ENCODE data around the gene KLK12.
A peak's percentile ranks its signal among the peaks of the same experiment; 100 is the strongest.
"Not testable (repeated sequence)": the region's sequence is repeated elsewhere in the genome, so short reads cannot be mapped to it uniquely, and the experiment has no call there.

Gene KLK12

GRCh38 chr19:50984416-50984815 lies 50.4 kb downstream of the KLK12 start:
- CTCF ChIA-PET; H3K4me3 ChIP-seq (ENCODE audit: control insufficient read depth in 1 of 7, extremely low read depth in 1 of 7, insufficient read depth in 4 of 7, low read depth in 2 of 7, low read length in 6 of 7); H3K36me3 ChIP-seq (ENCODE audit: control insufficient read depth in 4 of 4, insufficient read depth in 4 of 4, low read length in 3 of 4); POLR2A ChIA-PET; H3K4me1 ChIP-seq (ENCODE audit: control extremely low read depth in 1 of 4, control insufficient read depth in 4 of 4, insufficient read depth in 4 of 4, low read length in 3 of 4); H3K27ac ChIP-seq (ENCODE audit: insufficient read depth in 1 of 2, low read depth in 1 of 2, low read length in 2 of 2, poor library complexity in 1 of 2, severe bottlenecking in 2 of 2); DNase-seq; H3K9me3 ChIP-seq (ENCODE audit: control extremely low read depth in 1 of 5, control insufficient read depth in 4 of 5, insufficient read depth in 2 of 5, low read depth in 1 of 5, low read length in 4 of 5): not testable (repeated sequence)
- peaks cover 5 to 78% (median 9%) of the 10 kb centered on the region in 5 experiments for H3K27me3 ChIP-seq (replicated peaks in 2 of 5; ENCODE audit: control insufficient read depth in 4 of 5, insufficient read depth in 5 of 5, low read length in 4 of 5)
- 86% methylated on average over 11 of the region's 14 CpGs for WGBS (ENCODE audit: insufficient coverage)

GRCh38 chr19:50983625-50984292 lies 51.0 kb downstream of the KLK12 start, which contains the start of gene KLK7:
Gene KLK7 (minus strand): TSS chr19:50983917. CDS start chr19:50982399, 1,518 bp downstream.
- no peaks in the 10 kb centered on the region for H3K4me1 ChIP-seq (ENCODE audit: control extremely low read depth in 1 of 4, control insufficient read depth in 4 of 4, insufficient read depth in 4 of 4, low read length in 3 of 4)
- no peaks in the 10 kb centered on the region for H3K9me3 ChIP-seq (ENCODE audit: control extremely low read depth in 1 of 5, control insufficient read depth in 4 of 5, insufficient read depth in 2 of 5, low read depth in 1 of 5, low read length in 4 of 5)
- peak in 1 of 3 donors; percentile 1 for DNase-seq
- no peaks in the 10 kb centered on the region for H3K36me3 ChIP-seq (ENCODE audit: control insufficient read depth in 4 of 4, insufficient read depth in 4 of 4, low read length in 3 of 4)
- no peak within 1 kb of the TSS for H3K27ac ChIP-seq (ENCODE audit: insufficient read depth in 1 of 2, low read depth in 1 of 2, low read length in 2 of 2, poor library complexity in 1 of 2, severe bottlenecking in 2 of 2)
- POLR2A ChIA-PET = no interaction called here
- peaks cover 5 to 81% (median 8%) of the 10 kb centered on the region in 5 experiments for H3K27me3 ChIP-seq (replicated peaks in 2 of 5; ENCODE audit: control insufficient read depth in 4 of 5, insufficient read depth in 5 of 5, low read length in 4 of 5)
- WGBS (ENCODE audit: insufficient coverage) = 24% methylated on average over 28 of the region's 28 CpGs
- CTCF ChIA-PET = no interaction called here
- H3K4me3 ChIP-seq (ENCODE audit: control insufficient read depth in 1 of 7, extremely low read depth in 1 of 7, insufficient read depth in 4 of 7, low read depth in 2 of 7, low read length in 6 of 7) = no peak within 1 kb of the TSS

GRCh38 chr19:50982186-50982585 lies 52.6 kb downstream of the KLK12 start:
- no peak for DNase-seq
- POLR2A ChIA-PET = no interaction called here
- no peaks in the 10 kb centered on the region for H3K4me1 ChIP-seq (ENCODE audit: control extremely low read depth in 1 of 4, control insufficient read depth in 4 of 4, insufficient read depth in 4 of 4, low read length in 3 of 4)
- no peak overlapping the region for H3K4me3 ChIP-seq (ENCODE audit: control insufficient read depth in 1 of 7, extremely low read depth in 1 of 7, insufficient read depth in 4 of 7, low read depth in 2 of 7, low read length in 6 of 7)
- H3K9me3 ChIP-seq (ENCODE audit: control extremely low read depth in 1 of 5, control insufficient read depth in 4 of 5, insufficient read depth in 2 of 5, low read depth in 1 of 5, low read length in 4 of 5) = no peaks in the 10 kb centered on the region
- 84% methylated on average over 4 of the region's 4 CpGs for WGBS (ENCODE audit: insufficient coverage)
- H3K27me3 ChIP-seq (replicated peaks in 2 of 5; ENCODE audit: control insufficient read depth in 4 of 5, insufficient read depth in 5 of 5, low read length in 4 of 5) = peaks cover 5 to 85% (median 10%) of the 10 kb centered on the region in 5 experiments
- CTCF ChIA-PET = no interaction called here
- no peak overlapping the region for H3K27ac ChIP-seq (ENCODE audit: insufficient read depth in 1 of 2, low read depth in 1 of 2, low read length in 2 of 2, poor library complexity in 1 of 2, severe bottlenecking in 2 of 2)
- H3K36me3 ChIP-seq (ENCODE audit: control insufficient read depth in 4 of 4, insufficient read depth in 4 of 4, low read length in 3 of 4) = no peaks in the 10 kb centered on the region

DNA sequence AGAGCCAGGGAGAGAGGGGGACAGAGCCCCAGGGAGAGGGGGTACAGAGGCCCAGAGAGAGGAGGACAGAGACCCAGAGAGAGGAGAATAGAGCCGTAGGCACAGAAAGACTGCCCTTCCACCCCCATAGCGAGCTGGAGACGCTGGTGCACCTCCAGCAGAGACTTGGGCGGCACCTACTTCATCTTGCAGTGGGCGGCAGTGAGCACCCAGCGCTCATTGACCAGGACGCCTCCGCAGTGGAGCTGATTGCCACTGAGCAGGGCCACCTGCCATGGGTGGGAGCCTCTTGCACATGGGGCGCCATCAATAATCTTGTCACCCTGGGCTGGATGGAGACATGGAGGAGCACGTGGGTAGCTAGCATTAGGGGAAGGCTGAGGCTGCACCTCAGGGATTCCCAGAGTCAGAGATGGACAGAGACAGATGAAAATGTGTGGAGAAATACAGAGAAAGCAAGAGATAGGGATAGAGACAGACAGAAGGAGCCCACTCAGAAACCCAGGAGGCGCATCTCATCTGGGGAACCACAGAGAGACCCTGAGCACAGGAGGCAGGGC lies 53.1 kb downstream of the KLK12 start:
- no peaks in the 10 kb centered on the region for H3K9me3 ChIP-seq (ENCODE audit: control extremely low read depth in 1 of 5, control insufficient read depth in 4 of 5, insufficient read depth in 2 of 5, low read depth in 1 of 5, low read length in 4 of 5)
- 58% methylated on average over 10 of the region's 11 CpGs for WGBS (ENCODE audit: insufficient coverage)
- no peak for DNase-seq
- CTCF ChIA-PET = no interaction called here
- POLR2A ChIA-PET = no interaction called here
- H3K27me3 ChIP-seq (replicated peaks in 2 of 5; ENCODE audit: control insufficient read depth in 4 of 5, insufficient read depth in 5 of 5, low read length in 4 of 5) = peaks cover 5 to 86% (median 10%) of the 10 kb centered on the region in 5 experiments
- no peak overlapping the region for H3K4me3 ChIP-seq (ENCODE audit: control insufficient read depth in 1 of 7, extremely low read depth in 1 of 7, insufficient read depth in 4 of 7, low read depth in 2 of 7, low read length in 6 of 7)
- H3K36me3 ChIP-seq (ENCODE audit: control insufficient read depth in 4 of 4, insufficient read depth in 4 of 4, low read length in 3 of 4) = no peaks in the 10 kb centered on the region
- H3K27ac ChIP-seq (ENCODE audit: insufficient read depth in 1 of 2, low read depth in 1 of 2, low read length in 2 of 2, poor library complexity in 1 of 2, severe bottlenecking in 2 of 2) = no peak overlapping the region
- H3K4me1 ChIP-seq (ENCODE audit: control extremely low read depth in 1 of 4, control insufficient read depth in 4 of 4, insufficient read depth in 4 of 4, low read length in 3 of 4) = no peaks in the 10 kb centered on the region

- WGBS (ENCODE audit: insufficient coverage) = 84% methylated on average over 7 of the region's 13 CpGs
Observed at GRCh38 chr19:50980208-50980607, 54.6 kb downstream of the KLK12 start.

GRCh38 chr19:50979758-50980157 lies 55.0 kb downstream of the KLK12 start:
- CTCF ChIA-PET = no interaction called here
- Histone ChIP-seq H3K27me3 (replicated peaks in 2 of 5; ENCODE audit: control insufficient read depth in 4 of 5, insufficient read depth in 5 of 5, low read length in 4 of 5) (peaks cover 0 to 76% (median 8%) of the 10 kb centered on the region in 5 experiments), H3K9me3 (ENCODE audit: control extremely low read depth in 1 of 5, control insufficient read depth in 4 of 5, insufficient read depth in 2 of 5, low read depth in 1 of 5, low read length in 4 of 5) (no peaks in the 10 kb centered on the region), H3K4me1 (ENCODE audit: control extremely low read depth in 1 of 4, control insufficient read depth in 4 of 4, insufficient read depth in 4 of 4, low read length in 3 of 4) (no peaks in the 10 kb centered on the region), H3K27ac (ENCODE audit: insufficient read depth in 1 of 2, low read depth in 1 of 2, low read length in 2 of 2, poor library complexity in 1 of 2, severe bottlenecking in 2 of 2) (no peak overlapping the region), H3K36me3 (ENCODE audit: control insufficient read depth in 4 of 4, insufficient read depth in 4 of 4, low read length in 3 of 4) (no peaks in the 10 kb centered on the region), H3K4me3 (ENCODE audit: control insufficient read depth in 1 of 7, extremely low read depth in 1 of 7, insufficient read depth in 4 of 7, low read depth in 2 of 7, low read length in 6 of 7) (no peak overlapping the region)
- DNase-seq = no peak
- 63% methylated on average over 8 of the region's 8 CpGs for WGBS (ENCODE audit: insufficient coverage)
- POLR2A ChIA-PET = no interaction called here

More at GRCh38 chr19:50980208-50980607, 54.6 kb downstream of the KLK12 start:
- Histone ChIP-seq H3K36me3 (ENCODE audit: control insufficient read depth in 4 of 4, insufficient read depth in 4 of 4, low read length in 3 of 4) (no peaks in the 10 kb centered on the region), H3K27ac (ENCODE audit: insufficient read depth in 1 of 2, low read depth in 1 of 2, low read length in 2 of 2, poor library complexity in 1 of 2, severe bottlenecking in 2 of 2) (no peak overlapping the region), H3K9me3 (ENCODE audit: control extremely low read depth in 1 of 5, control insufficient read depth in 4 of 5, insufficient read depth in 2 of 5, low read depth in 1 of 5, low read length in 4 of 5) (no peaks in the 10 kb centered on the region), H3K4me3 (ENCODE audit: control insufficient read depth in 1 of 7, extremely low read depth in 1 of 7, insufficient read depth in 4 of 7, low read depth in 2 of 7, low read length in 6 of 7) (no peak overlapping the region), H3K27me3 (replicated peaks in 2 of 5; ENCODE audit: control insufficient read depth in 4 of 5, insufficient read depth in 5 of 5, low read length in 4 of 5) (peaks cover 0 to 80% (median 8%) of the 10 kb centered on the region in 5 experiments), H3K4me1 (ENCODE audit: control extremely low read depth in 1 of 4, control insufficient read depth in 4 of 4, insufficient read depth in 4 of 4, low read length in 3 of 4) (no peaks in the 10 kb centered on the region)
- DNase-seq = no peak
- ChIA-PET POLR2A (no interaction called here), CTCF (no interaction called here)
